GM04503 (cell line): ENCODE results near the gene CAMK2B.

ENCODE experiments used
- DNase-seq: peaks from one replicate; pipeline ENCODE4 v3.0.0-alpha.2; 2012; ENCODE audit warnings: low read depth

The CAMK2B gene

DNA sequence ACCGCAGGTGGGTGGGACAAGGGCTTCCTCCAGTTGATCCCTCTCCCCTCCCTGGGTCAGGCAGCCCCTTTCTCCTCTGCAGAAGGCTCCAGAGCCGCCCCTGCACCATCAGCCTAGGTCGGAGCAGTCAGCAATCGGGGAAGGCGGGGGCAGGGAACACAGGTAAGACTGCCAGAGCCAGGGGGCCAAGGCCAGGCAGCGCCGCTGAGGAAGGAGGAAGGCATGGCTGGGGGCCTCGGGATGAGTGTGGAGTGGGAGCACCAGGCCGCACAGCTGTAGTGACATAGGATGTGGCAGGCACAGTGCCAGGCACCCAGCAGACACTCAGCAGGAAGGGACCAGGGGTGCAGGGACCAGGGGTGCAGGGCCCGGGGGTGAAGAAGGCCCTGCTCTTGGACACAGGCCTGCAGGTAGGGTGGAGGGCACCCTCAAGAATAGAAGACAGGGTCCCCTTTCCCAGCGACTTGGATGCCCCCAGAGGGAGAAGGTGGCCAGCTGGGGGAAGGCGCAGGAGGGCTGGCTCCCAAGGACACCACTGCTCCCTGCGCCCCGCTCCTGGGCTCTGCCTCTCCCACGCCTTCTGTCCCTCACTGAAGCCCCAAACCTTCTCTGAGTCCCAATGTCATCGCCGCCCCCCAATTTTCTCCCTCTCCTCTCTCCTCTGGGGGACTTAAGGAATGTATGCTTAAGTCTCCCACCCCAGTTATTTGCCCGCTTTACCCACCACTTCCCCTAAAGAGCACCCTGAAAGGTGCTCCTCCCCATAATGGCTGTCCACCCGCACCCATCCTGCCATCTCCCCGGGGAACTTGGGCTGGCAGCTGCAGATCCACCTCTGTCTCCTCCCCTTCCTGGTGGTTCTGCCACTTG, 38.5 kb downstream of the CAMK2B start:
- no peak for DNase-seq

- no peak for DNase-seq
Measured at GRCh38 chr7:44286182-44286617, 39.2 kb downstream of the CAMK2B start.

- no peak for DNase-seq
Measured at GRCh38 chr7:44285561-44285960, 39.8 kb downstream of the CAMK2B start.

- DNase-seq: no peak
Measured at GRCh38 chr7:44284881-44285541, 40.4 kb downstream of the CAMK2B start.

- no peak for DNase-seq
Measured at GRCh38 chr7:44284216-44284615, 41.2 kb downstream of the CAMK2B start.

DNA sequence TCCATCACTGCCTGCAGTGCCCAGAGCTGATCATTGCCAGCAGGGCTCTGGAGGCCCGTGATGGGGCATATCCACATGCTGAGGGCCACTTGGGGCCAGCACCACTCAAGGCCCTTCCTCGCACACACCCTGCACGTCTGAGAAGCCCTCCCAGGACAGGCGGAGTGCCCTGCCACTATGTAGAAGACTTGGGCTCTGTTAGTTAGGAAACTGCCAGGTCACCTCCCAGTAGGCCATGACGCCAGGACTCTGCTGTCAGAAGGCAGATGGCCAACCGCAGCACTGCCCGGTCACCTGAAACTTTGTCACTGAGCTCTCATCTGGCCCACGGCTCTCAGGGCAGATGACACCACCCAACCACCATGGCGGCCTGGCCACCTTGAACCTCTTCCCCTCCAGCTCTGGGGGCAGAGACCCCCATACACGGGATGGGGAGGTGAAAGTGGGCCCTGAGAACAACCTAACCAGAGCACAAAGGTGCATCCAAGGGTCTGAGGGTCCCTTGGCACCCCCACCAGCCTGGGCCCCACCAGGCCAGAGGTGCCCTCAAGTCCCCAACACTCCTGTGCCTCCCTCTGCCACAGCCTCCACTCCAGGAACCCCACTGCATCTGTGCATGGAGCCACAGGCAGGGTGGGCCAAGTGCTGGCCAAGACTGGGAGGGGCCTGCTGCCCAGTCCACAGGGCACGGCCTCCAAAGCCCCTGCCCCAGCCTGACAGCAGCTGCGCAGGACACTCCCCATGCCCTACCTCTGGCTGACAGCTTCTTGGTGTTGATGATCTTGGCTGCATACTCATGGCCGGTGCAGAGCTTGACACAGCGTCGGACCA, 41.8 kb downstream of the CAMK2B start:
- no peak for DNase-seq

DNA sequence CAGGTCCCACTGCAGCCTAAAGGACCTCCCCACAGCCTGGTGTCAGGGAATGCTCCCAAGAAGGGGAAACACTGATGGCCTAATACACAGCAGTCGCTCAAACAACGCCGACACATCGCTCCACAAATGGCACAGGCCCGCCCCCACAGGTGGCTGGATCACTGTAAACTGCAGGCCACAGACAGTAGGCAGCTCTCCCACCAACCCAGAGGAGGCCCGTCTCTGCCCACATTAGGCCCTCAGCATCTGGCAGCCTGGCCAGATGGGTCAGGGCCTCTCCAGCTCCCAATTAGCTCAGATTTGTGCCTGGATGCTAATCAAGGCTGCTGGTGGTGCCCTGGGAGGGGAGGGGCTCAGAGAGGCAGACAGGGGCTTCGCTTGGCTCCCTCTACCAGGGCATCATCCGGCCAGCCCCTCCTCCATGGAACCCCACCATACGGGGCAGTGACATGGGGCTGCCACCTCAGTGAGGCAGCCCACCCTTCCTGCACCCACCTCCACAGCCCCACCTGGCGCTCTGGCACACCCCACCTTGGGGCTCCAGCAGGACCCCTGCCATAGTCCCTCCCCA, 42.7 kb downstream of the CAMK2B start:
- DNase-seq: no peak

DNA sequence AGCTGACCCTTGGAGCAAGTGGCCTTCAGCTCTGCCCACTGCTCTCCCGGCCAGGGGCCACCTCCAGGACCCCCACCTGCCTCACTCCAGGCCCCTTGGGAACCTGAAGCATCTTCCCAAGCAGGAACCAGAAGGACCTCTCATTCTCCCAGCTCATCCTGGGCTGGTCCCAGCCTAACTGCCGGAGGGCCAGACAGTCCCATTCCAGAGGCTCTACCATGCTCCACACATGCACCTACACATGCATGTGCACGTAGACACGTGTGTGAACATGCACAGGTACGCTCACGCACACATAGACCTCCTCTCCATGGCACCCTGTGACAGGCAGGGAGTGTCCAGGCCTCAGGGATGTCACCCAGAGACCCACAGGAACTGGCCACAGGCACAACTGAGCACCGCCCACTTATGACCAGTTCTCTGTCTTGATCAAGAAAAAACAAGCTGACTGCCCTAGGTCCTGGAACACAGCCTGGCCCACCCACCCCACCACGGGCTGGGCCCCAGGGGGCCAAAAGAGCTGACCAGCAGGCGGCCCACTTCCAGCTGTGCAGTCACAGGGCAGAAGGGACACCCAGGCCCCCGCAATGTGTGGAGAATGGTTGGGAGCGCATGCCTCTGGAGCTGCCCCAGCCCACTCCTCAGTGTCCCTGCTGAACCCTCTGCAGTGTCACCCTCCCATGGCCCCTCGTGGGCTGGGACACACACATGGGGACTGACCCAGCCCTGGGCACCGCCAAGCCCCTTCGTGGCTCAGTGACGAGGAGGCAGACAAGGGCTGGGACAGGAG, 43.4 kb downstream of the CAMK2B start:
- no peak for DNase-seq

DNA sequence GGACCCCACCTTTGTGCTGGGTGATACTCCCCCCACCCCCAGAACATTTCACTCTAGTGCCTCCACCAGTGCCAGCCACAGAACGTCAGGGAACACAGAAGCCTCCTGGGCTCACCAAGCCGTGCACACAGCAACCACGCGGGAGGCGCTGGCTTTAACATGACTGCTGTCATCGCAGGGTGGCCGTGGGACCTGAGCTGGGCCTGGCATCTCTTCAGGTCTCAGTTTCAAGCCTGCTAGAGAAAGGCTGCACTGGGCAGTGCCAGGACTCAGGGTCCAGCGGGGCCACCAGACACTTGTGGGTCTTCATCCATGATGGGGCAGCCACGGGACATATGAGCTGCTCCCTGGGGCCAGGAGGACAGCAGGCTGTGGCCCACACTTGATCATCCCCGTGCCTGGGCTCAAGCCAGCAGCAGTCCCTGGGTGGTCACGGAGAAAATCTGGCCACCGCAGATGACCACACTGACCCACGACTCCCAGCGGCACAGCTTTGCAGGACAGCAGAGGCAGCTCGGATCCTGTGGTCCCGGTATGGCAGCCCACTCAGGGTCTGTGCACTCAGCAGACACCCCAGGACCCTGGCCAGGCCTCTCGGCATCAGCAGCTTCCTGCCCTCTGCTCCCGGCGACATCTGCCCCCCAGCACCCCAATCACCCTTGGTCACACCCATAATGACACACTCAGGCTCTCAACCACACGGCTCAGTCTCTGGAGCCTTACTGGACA, 44.2 kb downstream of the CAMK2B start:
- no peak for DNase-seq

- DNase-seq: no peak
Measured at GRCh38 chr7:44280636-44280992, 44.8 kb downstream of the CAMK2B start.

DNA sequence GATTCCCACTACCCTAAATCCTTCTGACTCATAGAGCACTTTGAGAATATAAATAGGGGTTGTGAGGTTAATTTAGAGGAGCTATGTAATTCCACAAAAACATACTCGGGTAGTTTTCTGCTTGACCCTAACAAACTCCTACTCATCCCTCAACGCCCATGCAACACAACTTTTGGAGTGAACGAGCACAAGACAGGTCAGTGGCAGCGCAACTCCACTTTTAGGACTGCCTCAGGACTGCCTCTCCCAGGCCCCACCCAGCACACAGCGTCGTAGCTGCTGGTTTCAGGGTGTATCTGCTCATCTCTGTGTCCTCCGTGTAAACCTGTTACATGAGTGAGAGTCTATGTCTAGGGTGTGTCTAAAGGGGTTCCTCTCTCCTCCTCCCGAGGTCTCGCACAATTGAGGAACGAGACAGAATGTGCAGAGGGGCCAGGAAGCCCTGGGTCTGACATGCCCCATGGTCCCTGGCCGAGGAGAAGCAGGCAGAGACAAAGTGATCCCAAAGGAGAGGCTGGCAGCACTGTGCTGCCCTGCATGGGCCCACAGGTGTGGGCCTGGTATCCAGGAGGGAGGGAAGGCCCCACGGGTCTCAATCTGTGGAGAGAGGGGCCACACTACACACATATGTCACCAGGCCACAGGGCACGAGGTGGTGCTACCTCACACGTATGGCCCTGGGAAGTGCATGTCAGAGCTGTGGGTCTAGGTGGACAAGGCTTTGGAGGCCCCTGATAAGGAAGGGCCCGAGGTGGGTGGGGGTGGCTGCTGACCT, 45.5 kb downstream of the CAMK2B start:
- no peak for DNase-seq

DNA sequence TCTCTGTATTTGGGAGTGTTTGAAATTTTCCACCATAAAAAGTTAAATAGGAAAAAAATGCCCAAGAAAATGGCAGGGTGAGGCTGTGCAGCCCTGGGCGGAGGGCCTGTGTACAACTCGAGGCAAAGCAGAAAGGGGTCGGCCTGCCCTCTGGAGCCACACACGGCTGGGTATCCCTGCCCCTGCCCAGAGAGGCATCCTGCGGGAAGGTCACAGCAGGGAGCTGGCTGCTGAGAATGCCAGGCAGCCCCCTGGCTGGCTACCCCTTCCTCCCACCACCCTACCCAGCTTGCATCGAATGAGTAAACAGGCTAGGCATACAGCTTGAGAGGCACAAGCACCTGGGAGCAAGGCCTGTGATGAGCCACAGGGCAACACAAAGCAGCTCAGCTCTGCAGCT, 46.1 kb downstream of the CAMK2B start:
- DNase-seq: no peak

DNA sequence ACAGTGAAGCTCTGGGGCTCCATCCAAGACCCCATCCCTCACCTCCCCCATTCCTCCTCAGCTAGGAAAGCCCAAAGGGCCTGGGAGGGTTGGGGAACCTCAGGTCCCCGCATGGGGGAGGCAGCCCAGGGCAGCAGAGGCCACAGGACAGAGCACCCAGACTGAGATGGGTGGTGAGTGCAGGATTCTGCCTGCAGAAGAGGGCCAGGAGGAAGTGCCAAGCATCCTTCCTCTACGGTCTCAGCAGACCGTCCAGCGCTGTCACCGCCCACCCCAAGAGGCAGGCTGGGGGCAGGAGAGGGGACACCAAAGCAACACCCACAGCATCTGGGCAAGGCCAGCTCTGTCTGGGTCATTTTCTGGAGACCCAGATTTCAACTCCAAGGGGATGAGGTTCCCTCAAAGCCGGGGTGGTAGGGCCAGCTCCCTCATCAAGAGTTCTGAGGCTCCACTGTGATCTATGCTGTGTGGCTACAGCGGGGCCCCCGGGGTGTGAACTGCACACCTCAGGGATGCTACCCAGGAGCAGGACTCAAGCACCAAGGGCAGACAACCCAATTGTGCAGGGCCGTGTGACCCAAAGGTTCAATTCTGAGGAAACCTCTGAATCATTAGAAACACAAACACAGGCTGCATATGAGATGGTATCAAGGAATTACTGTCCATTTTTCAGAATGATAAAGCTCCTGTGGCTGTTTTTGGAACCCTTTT, 46.8 kb downstream of the CAMK2B start:
- no peak for DNase-seq

DNA sequence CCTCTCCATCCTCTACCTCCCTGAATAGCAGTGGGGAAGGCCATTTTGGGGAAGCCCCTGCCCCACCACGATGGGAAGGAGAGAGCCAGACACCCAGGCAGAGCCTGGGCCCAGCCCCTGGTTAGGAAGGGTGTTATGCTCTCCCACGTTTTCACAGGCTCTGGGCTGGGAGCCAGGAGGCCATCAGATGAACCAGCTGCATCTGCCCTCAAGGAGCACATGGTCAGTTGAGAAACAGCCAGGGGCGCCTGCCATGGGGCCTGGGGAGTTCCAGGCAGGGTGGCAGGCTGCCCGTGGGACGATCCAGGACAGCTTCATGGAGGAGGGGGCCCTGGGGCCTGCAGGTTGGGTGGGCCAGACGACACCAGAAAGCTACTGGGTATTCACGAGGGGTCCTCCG, 47.5 kb downstream of the CAMK2B start:
- DNase-seq: no peak

DNA sequence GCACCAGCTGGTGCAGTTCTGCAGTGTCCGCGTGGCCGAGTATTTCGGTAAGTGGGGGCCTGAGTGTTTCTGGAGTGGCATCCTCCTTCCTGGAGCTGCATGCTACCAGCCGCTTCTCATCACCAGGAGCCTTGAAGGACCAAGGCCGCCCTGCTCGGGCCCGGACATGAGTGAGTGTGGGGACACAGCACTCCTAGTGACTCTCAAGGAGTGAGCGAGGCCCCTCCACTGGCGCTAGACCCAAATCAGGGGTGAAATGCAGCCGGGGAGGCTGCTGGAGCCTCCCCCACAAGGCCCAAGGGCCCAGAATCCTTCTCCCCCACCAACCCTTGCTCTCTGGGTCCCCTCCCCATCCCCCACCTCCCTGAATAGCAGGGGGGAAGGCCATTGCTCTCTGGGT, 48.0 kb downstream of the CAMK2B start:
- no peak for DNase-seq

DNA sequence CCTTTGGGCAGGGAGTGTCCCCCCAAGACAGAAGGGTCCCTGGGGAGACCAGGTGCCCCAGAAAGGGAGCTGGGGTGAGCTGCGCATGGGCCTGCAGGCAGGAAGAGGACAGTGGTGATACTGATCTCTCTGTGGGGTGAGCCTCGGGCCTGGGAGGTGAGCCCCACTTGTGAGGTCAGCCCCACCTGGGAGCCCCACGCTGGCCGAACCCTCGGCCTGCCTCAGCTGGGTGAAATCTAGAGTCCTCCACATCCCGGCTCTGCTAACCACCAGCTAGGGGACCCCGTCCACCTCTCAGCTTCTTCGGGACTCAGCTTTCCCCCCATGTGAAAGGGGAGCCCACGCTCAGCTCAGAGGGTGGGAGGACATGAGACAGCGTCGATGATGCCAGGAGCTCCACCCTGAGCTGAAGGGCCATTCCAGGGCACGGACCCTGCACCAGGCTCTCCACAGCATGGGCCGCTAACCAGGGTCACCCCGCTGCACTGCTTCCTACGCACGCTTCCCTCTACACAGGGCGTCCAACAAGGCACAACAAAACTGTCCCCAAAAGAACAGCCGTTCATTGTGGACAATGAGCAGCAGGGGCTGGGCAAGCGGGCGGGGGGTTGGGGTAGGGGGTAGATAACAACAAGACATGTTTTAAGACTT, 48.7 kb downstream of the CAMK2B start:
- DNase-seq: no peak

- DNase-seq: no peak
Measured at GRCh38 chr7:44275957-44276570, 49.3 kb downstream of the CAMK2B start.

DNA sequence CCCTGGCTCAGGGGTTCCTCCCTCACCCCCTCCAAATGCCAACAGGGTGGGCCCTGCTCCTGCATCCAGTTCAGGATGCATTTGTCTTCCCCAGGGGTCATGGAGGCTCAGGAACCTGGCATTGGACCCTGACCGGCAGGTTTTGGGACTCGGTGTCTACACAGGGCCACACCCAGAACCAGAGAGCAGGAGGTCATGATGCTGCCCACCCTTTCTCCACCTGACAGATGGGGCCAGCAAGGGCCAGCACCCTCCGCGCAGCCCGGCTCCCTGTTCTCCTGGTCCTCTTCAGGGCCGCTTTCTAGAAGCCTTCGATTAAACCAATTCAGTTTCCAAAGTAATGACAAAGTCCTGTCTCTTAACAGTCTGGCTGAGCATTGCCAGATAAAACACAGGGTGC, 50.2 kb downstream of the CAMK2B start:
- DNase-seq: no peak

GRCh38 chr7:44274623-44274975, 50.8 kb downstream of the CAMK2B start:
- no peak for DNase-seq
